Left renal cortex interstitium (tissue), 4 donors: ENCODE data around the gene STK32B. TPM values are rescaled to one million over a fixed set of nuclear protein-coding genes. Genes with fewer than 3 reads are reported as not detected.
"Not testable (repeated sequence)": the region's sequence is repeated elsewhere in the genome, so short reads cannot be mapped to it uniquely, and the experiment has no call there.

Experiments used
- DNase-seq, 4 donors: peaks; one replicate each; pipeline ENCODE4 v3.0.0-alpha.2; 2013; ENCODE audit warnings: low read depth in 4 of 4, low spot score in 2 of 4, missing footprints in 1 of 4
- polyA plus RNA-seq, 4 donors: library from polyadenylated mRNA; unstranded; fragments of 120-200 nt; gene quantifications; one replicate each; pipeline ENCODE4 v1.2.1, GENCODE V29; 2013; ENCODE audit not compliant: insufficient read length in 4 of 4

The STK32B gene
- polyA plus RNA-seq, 4 donors, result 8.9 to 10.7 (median 9.6) TPM

- DNase-seq, result no peak
Observed at GRCh38 chr4:5156682-5157081, 105.4 kb downstream of the STK32B start.

DNA sequence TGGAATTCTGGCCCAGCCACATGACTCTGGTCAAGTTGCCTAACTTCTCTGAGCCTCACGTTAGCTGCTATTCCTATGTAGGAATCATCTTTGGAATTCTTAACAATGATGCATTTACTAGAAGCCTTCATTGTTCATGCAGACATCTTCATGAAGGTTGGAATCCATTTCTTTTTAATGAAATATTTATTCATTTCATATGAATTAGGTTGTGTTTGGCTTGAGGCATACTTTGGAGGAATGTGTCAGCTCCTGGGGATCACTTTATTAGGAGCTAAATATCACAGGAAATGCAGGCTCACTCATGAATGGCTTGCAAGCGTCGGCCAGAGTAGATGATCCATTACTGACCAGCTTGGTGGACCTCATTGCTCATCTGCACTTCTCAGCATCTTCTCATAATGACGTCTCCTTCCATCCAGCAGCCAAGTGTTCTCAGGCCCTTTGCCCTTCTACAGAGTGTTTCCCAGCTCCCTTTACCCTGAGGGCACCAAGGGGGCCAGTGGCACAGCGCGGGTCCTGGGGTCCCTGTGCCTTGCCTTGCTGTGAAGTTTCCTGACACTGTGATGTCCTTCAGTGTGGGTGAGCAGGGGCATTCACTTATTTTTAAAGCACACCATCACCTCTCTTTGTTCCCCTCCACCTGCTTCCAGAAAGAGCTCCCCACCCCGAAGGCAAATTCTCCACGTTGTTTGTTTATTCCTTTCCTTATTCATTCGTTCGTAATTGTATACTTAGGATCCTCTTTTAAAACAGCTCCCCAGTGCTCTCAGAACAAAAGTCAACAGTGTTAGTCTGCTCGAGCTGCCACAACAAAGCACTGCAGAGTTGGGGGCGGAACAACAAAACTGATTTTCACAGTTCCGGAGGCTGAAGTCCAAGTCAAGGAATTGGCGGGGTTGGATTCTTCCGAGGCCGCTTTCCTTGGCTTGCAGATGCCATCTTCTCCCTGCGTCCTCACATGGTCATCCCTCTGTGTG, 106.8 kb downstream of the STK32B start:
- DNase-seq, result no peak

DNA sequence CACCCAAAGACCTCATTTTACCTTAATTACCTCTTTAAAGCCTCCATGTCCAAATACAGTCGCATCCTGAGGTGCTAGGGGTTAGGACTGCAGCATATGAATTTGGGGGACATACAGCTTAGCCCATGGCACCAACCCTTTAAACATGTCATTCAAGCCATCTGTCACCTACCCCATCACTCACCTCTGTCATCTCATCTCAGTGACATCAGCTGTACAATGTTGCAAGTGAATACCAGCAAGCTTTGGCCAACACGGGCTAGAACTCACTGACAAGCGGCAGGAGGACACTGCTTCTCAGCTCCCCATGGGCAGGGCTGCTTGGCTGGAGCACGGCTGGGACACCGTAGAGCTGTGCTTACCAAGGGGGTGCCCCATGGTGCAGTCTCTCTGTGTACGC, 107.5 kb downstream of the STK32B start:
- DNase-seq, result no peak

DNA sequence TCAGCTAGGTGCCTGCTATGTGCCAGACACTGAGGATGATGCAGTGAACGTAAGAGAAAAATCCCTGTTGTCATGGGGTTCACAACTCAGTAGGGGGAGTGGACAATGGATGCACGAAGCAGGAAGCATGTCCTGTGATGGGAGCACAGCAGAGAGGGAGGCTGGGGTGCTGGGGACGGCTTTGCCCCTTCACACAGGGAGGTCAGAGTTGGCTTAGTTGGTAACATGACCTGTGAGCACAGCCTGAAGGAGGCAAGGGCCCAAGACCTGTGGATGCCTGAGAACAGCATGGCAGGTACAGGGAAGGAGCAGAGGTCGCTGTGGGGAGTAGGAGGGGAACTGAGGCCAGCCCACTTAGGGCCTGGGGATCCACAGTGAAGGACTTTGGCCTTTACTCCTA, 109.4 kb downstream of the STK32B start:
- no peak for DNase-seq

DNA sequence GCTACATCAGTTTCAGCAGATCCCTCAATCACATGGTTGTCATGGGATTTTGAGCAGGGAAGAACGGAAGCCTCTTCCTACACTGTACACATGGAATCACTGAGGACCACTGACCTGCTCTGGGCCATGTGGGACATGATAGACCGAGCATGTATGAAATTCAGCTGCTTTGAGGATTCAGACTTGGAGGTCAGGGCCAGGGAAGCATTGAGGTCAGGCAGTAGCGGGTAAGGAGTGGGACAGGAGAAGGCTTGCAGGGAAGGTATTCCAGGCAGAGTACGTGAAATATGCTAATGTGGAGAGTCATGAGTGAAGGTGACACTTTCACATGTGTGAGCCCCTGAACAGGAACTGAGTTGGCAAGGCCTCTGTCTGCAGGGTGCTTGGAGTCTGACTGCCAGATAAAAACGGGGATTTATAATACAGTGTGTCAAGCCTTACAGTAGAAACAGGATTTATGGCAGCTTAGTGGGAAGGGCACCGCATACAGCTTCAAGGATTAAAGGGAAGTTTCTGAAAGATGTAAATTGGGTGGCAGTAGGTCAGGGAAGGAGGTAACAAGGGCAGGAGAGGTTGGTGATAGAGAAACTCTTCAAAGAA, 111.7 kb downstream of the STK32B start:
- no peak for DNase-seq

DNA sequence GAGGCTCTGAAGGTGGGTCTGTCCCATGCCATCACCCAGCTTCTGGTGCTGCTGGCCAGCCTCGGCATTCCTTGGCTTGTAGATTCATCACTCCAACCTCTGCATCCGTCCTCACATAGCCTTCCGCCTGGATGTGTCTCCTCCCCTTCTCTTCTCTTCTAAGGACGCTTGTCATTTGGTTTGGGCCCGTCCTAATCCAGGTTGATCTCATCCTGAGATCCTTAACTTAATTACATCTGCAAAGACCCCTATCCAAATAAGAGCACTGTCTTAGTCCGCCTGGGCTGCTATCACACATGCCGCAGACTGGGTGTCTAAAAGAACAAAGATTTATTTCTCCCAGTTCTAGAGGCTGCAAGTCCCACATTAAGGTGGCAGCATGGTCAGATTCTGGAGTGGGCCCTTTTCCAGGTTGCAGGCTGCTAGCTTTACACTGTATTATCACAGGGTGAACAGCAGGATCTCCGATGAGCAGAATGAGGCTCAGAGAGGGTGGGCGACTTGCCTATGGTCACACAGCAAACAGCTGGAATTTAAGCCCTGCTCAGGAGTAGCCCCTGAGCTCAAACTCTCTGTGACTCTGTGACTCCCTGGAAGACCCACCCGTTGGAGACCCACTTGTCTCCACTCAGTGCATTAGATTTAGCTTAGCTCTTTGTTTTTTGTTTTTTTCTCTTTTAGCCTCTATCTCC, 113.1 kb downstream of the STK32B start:
- no peak for DNase-seq

DNA sequence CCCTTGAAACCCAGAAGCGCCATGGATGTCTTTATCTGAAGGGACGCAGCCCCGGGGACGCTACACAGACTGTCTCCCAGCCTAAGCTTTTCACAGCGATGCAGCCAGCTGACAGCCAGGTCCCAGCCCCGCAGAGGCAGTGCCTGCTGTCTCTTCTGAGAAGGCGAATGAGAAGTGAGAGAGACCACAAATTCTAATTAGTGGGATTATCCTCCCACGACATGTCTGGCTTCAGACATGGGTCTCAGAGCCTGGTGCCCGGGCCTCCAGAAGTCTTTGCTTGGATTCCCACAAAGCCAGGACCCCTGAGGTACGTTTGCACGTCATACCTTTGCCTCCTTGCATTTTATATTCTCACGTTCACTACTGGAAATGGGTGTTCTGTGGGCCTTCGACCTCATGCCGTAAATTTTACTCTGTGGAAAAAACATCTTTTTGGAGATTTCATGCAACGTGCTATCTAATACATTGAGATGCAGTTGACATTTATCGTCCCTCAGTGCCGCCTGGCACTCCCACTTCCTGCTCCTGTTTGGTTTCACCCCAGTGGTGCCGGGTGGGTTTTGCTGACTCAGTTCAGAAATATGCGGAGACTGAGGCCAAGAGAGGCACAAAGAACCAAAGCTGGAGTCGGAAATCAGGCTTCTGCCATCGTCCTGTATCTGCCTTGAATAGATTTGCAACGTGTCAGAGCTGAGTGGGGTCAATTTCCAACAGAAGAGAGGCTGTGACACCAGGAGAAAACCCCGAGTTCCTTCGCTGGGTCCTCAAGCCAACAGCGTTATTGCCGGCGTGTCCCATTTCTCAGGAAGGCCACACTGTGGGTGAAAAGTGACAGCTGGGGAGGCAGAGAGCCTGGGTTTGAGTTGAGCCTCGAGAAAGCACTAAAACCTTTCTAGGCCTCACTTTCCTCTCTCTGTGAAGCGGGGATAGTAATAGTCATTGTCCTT, 114.4 kb downstream of the STK32B start:
- no peak for DNase-seq

GRCh38 chr4:5166377-5166776, 115.1 kb downstream of the STK32B start:
- DNase-seq, result no peak

GRCh38 chr4:5168891-5169290, 117.6 kb downstream of the STK32B start:
- DNase-seq, result no peak

GRCh38 chr4:5175836-5176235, 124.6 kb downstream of the STK32B start:
- DNase-seq, result not testable (repeated sequence)

GRCh38 chr4:5184606-5185005, 133.3 kb downstream of the STK32B start:
- DNase-seq, result no peak

- DNase-seq, result no peak
Observed at GRCh38 chr4:5185551-5185950, 134.3 kb downstream of the STK32B start.

DNA sequence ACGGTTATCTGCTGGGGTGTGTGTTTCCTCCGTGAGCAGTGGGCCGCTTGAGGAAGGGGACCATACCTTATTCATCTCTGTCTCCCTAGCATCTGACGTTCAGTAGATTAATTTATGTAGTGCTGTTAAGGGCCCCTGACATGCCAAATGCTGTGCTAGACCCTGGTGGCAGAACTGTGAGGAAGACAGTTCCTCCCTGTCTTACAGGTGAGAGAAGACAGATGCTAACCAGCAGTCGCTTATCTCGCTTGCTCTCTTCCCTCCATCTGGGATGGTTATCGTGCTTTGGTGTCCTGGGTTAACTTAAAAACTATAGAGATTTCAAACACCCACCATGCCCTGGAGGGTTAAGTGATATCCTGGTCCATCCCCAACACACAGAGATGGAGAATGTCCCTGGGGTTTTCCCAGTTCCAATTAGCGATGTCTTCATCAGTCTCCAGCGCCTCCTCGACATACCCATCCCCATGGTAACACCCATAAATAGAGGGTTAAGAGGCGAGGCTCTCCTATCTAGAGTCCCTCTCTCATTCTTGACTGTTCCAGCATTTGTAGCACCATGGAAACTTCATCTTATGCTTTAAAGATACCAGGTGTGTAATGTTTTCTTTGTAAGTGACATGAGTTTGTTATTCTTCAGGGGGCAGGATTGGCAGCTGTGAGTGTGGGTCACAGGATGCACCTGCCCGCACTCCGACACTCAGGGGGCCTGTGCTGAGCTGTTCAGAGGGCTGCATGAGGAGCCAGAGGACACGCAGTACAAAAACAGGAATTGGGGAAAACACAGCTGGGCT, 135.2 kb downstream of the STK32B start:
- DNase-seq, result no peak

DNA sequence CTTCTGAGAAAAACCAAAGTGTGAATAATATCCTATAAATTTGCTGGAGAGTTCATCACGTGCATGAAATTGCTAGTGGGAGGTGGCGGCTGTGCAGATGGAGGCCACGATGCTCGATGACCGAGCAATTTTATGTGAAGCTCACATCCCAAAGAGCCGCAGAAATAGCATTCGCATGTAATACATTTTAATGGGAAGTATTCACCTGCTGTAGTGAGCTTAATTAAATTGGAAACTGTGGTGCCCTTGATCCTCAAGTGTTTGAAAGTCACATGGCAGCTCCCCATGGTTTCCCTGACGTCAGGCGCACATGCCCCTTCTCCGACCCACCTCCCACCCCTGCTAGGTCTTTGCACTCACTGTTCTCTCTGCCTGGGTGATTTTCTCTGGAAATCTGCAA, 136.8 kb downstream of the STK32B start:
- no peak for DNase-seq

DNA sequence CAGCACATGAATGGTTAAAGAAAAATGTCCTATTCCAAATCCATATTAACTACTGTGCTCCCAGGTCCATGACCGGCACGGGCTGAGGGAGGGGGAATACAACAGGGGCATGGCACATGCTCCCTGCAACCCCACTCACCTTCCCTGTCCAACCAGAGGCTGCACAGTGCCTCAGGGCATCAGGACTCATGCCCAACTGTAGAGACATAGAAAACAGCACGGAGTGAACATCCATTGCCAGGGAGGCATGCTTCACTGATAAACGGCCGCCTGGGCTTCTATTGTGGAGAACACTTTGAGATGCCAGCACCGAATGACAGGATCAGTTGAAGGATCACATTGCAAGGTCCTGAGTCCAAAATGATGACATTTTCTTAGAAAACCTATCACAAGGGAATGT, 140.6 kb downstream of the STK32B start:
- no peak for DNase-seq

- DNase-seq, result no peak
Observed at GRCh38 chr4:5192271-5192670, 141.0 kb downstream of the STK32B start.

- DNase-seq, result no peak
Observed at GRCh38 chr4:5192678-5193077, 141.4 kb downstream of the STK32B start.

- DNase-seq, result no peak
Observed at GRCh38 chr4:5198656-5199541, 147.6 kb downstream of the STK32B start.

GRCh38 chr4:5199912-5200311, 148.6 kb downstream of the STK32B start:
- no peak for DNase-seq
